Measurements from ENCODE around the gene ARL2. TPM values are rescaled to one million over a fixed set of nuclear protein-coding genes. Genes with fewer than 3 reads are reported as not detected.
A peak's percentile ranks its signal among the peaks of the same experiment; 100 is the strongest.

ARL2 gene
- total RNA-seq, 1 donor from 2014 or later, result 151 TPM

- DNase-seq (ENCODE audit: low read depth), result no peak
- TF ChIP-seq CTCF (conservative IDR thresholded peaks at IDR 0.05; ENCODE audit: low read depth, low read length), result no peak
Measured at GRCh38 chr11:65008016-65008415, 5.9 kb upstream of the ARL2 start.

GRCh38 chr11:65008873-65009272 lies 5.1 kb upstream of the ARL2 start:
- TF ChIP-seq CTCF (conservative IDR thresholded peaks at IDR 0.05; ENCODE audit: low read depth, low read length), result no peak
- H3K4me3 ChIP-seq (ENCODE audit: low read depth, low read length), result no peak overlapping the region
- DNase-seq (ENCODE audit: low read depth), result no peak

More at GRCh38 chr11:65008016-65008415, 5.9 kb upstream of the ARL2 start:
- H3K4me3 ChIP-seq (ENCODE audit: low read depth, low read length), result no peak overlapping the region

GRCh38 chr11:65013130-65013887 lies 651 bp upstream of the ARL2 start:
- peak; percentile 76 for TF ChIP-seq CTCF (conservative IDR thresholded peaks at IDR 0.05; ENCODE audit: low read depth, low read length)
- DNase-seq (ENCODE audit: low read depth), result no peak
- peak overlapping the region; percentile 94 for H3K4me3 ChIP-seq (ENCODE audit: low read depth, low read length)

- no peak for TF ChIP-seq CTCF (conservative IDR thresholded peaks at IDR 0.05; ENCODE audit: low read depth, low read length)
- no peak for DNase-seq (ENCODE audit: low read depth)
- H3K4me3 ChIP-seq (ENCODE audit: low read depth, low read length), result peak overlapping the region; percentile 94
Measured at GRCh38 chr11:65014726-65015227, 817 bp downstream of the ARL2 start.

- no peak for DNase-seq (ENCODE audit: low read depth)
- H3K4me3 ChIP-seq (ENCODE audit: low read depth, low read length), result no peak overlapping the region
- no peak for TF ChIP-seq CTCF (conservative IDR thresholded peaks at IDR 0.05; ENCODE audit: low read depth, low read length)
Measured at GRCh38 chr11:65016705-65017104, 2.7 kb downstream of the ARL2 start.

GRCh38 chr11:65017937-65018336 lies 4.0 kb downstream of the ARL2 start:
- no peak for TF ChIP-seq CTCF (conservative IDR thresholded peaks at IDR 0.05; ENCODE audit: low read depth, low read length)
- H3K4me3 ChIP-seq (ENCODE audit: low read depth, low read length), result no peak overlapping the region
- no peak for DNase-seq (ENCODE audit: low read depth)

- TF ChIP-seq CTCF (conservative IDR thresholded peaks at IDR 0.05; ENCODE audit: low read depth, low read length), result no peak
- no peak overlapping the region for H3K4me3 ChIP-seq (ENCODE audit: low read depth, low read length)
- no peak for DNase-seq (ENCODE audit: low read depth)
Measured at GRCh38 chr11:65019824-65020223, 5.9 kb downstream of the ARL2 start.

Measured in epithelial cell of proximal tubule (primary cell).